B cell (primary cell): ENCODE data around the gene ADM2. TPM values are rescaled to one million over a fixed set of nuclear protein-coding genes. Genes with fewer than 3 reads are reported as not detected.
"Not testable (repeated sequence)": the region's sequence is repeated elsewhere in the genome, so short reads cannot be mapped to it uniquely, and the experiment has no call there.

ENCODE experiments used
- ATAC-seq: fragments of 200-7000 bp; cut with Tn5 transposase; one replicate; pipeline ENCODE4 v1.10.0; 2021; ENCODE audit warnings: low read depth, mild to moderate bottlenecking, moderate number of reproducible peaks, moderate library complexity
- CTCF ChIA-PET: fragments of 350-600 bp; sonication (Branson Sonifier 250); formaldehyde crosslinking; loops from one replicate; lab custom pipeline; 2021; ENCODE audit warnings: antibody characterized with exemption, inconsistent platforms; lab: Charles Lee
- POLR2A ChIA-PET: fragments of 350-600 bp; sonication (Branson Sonifier 250); formaldehyde crosslinking; loops from one replicate; lab custom pipeline; 2021; ENCODE audit warnings: antibody characterized with exemption; lab: Charles Lee
- DNase-seq: peaks from one replicate; pipeline ENCODE4 v3.0.0; 2013
- H2AFZ ChIP-seq: 2 replicates; pipeline ENCODE4 v1.6.1; 2012; ENCODE audit warnings: mild to moderate bottlenecking, low read depth, low read length; ENCODE audit not compliant: insufficient read depth, poor library complexity, severe bottlenecking
- H3K27ac ChIP-seq, 2 donors: 1 replicate in 1 of 2; 2 replicates in 1 of 2; pipeline ENCODE4 v1.5.1; 2012 to 2013; ENCODE audit warnings: low read length in 2 of 2, mild to moderate bottlenecking in 2 of 2, moderate library complexity in 1 of 2
- H3K27me3 ChIP-seq, 4 experiments: fragments of 200-600 bp in 1 of 4; sonication (generic) in 1 of 4; replicated peaks in 1 of 4; 1 replicate in 2 of 4; 2 replicates in 2 of 4; pipeline versions ENCODE4 v1.6.1 to v1.7.0; 2013 to 2016; ENCODE audit warnings: low read length in 3 of 4, mild to moderate bottlenecking in 2 of 4, mixed read lengths in 1 of 4, moderate library complexity in 1 of 4; ENCODE audit not compliant: insufficient read depth in 4 of 4, control insufficient read depth in 3 of 4; ENCODE audit errors: control extremely low read depth in 1 of 4
- H3K36me3 ChIP-seq, 2 experiments: replicated peaks in 1 of 2; 1 replicate in 1 of 2; 2 replicates in 1 of 2; pipeline versions ENCODE4 v1.6.1 to v1.7.1; 2013; ENCODE audit warnings: low read length in 1 of 2; ENCODE audit not compliant: insufficient read depth in 2 of 2, control insufficient read depth in 1 of 2; ENCODE audit errors: control extremely low read depth in 1 of 2, extremely low read depth in 1 of 2
- H3K4me1 ChIP-seq, 2 donors: fragments of 200-600 bp in 1 of 2; sonication (generic) in 1 of 2; 1 replicate in 1 of 2; 2 replicates in 1 of 2; pipeline versions ENCODE4 v1.5.1 to v1.6.1; 2013 to 2017; ENCODE audit warnings: low read length in 2 of 2; ENCODE audit not compliant: control insufficient read depth in 2 of 2, insufficient read depth in 2 of 2
- H3K4me2 ChIP-seq: replicated peaks from 2 replicates; pipeline ENCODE3; 2012; ENCODE audit warnings: mild to moderate bottlenecking, low read depth, low read length; ENCODE audit not compliant: poor library complexity, severe bottlenecking
- H3K4me3 ChIP-seq, 5 experiments: fragments of 200-600 bp in 1 of 5; sonication (generic) in 1 of 5; 1 replicate in 3 of 5; 2 replicates in 2 of 5; pipeline versions ENCODE4 v1.5.1 to v1.7.0; 2011 to 2016; ENCODE audit warnings: low read length in 4 of 5, mild to moderate bottlenecking in 4 of 5, low read depth in 2 of 5, control low read depth in 1 of 5, moderate library complexity in 1 of 5; ENCODE audit not compliant: insufficient read depth in 1 of 5; ENCODE audit errors: control extremely low read depth in 1 of 5, extremely low read depth in 1 of 5
- H3K79me2 ChIP-seq: fragments of 200-600 bp; sonication (generic); one replicate; pipeline ENCODE4 v1.6.0; 2016; ENCODE audit warnings: low read length; ENCODE audit not compliant: control insufficient read depth, insufficient read depth
- H3K9ac ChIP-seq: fragments of 200-600 bp; sonication (generic); 2 replicates; pipeline ENCODE4 v1.6.1; 2017; ENCODE audit warnings: mild to moderate bottlenecking, low read length, moderate library complexity
- H3K9me3 ChIP-seq, 3 donors: one replicate each; pipeline versions ENCODE4 v1.6.1 to v1.7.1; 2013; ENCODE audit warnings: low read length in 2 of 3; ENCODE audit not compliant: control insufficient read depth in 2 of 3, insufficient read depth in 1 of 3; ENCODE audit errors: control extremely low read depth in 1 of 3
- H4K20me1 ChIP-seq: 2 replicates; pipeline ENCODE4 v1.6.0; 2012; ENCODE audit warnings: mild to moderate bottlenecking, low read length; ENCODE audit not compliant: insufficient read depth, control insufficient read depth, poor library complexity, severe bottlenecking
- H3K27ac Mint-ChIP-seq: one replicate; pipeline ENCODE4 v1.8.0; 2021; ENCODE audit warnings: mixed read lengths
- H3K27me3 Mint-ChIP-seq: one replicate; pipeline ENCODE4 v1.8.0; 2021; ENCODE audit warnings: mixed read lengths
- H3K4me1 Mint-ChIP-seq: one replicate; pipeline ENCODE4 v1.8.0; 2021; ENCODE audit warnings: mixed read lengths
- H3K4me3 Mint-ChIP-seq: one replicate; pipeline ENCODE4 v1.8.0; 2021; ENCODE audit warnings: mixed read lengths
- H3K9me3 Mint-ChIP-seq: one replicate; pipeline ENCODE4 v1.8.0; 2022; ENCODE audit warnings: mixed read lengths; ENCODE audit not compliant: insufficient read depth
- CTCF ChIP-seq: fragments of 200-600 bp; IDR thresholded peaks from one replicate; pipeline ENCODE4 v1.8.0; 2022; ENCODE audit warnings: antibody characterized with exemption, mild to moderate bottlenecking
- EZH2 ChIP-seq: IDR thresholded peaks from 2 replicates; pipeline ENCODE4 v1.6.1; 2012; ENCODE audit warnings: borderline replicate concordance, low read depth, mild to moderate bottlenecking, moderate library complexity, low read length; ENCODE audit not compliant: insufficient read depth, poor library complexity, severe bottlenecking
- whole genome bisulfite sequencing: methylation state at CpG from one replicate; pipeline ENCODE4 v1.1.5; 2013; ENCODE audit warnings: missing lambda C conversion rate; ENCODE audit not compliant: insufficient coverage; 5-methylcytosine and 5-hydroxymethylcytosine counted together
- intact Hi-C: fragments of 100-400 bp; cut with micrococcal nuclease; formaldehyde crosslinking; loops from one replicate; pipeline ENCODE4 v1.10.0; 2022
- polyA plus RNA-seq: library from polyadenylated mRNA; depleted of rRNA; stranded (reverse); fragments of >200 nt; gene quantifications from 2 replicates; pipeline ENCODE4 v1.2.3, GENCODE V29; 2012
- total RNA-seq, 2 donors: library from RNA; stranded (reverse); fragments of 120-200 nt in 1 of 2; gene quantifications; 1 replicate in 1 of 2; 2 replicates in 1 of 2; pipeline versions ENCODE4 v1.2.3 to v1.2.4, GENCODE V29; 2013 to 2022

ADM2 gene
- total and polyA plus RNA-seq, 2 donors (not counting 1 experiment from before 2014, with no cell fraction given), result 0.67 to 3.7 TPM

GRCh38 chr22:50432131-50432876 is 49.0 kb upstream of the ADM2 start:
- peaks cover 4% of the 10 kb centered on the region for H4K20me1 ChIP-seq
- H3K4me2 ChIP-seq, result no peak overlapping the region
- H3K9me3 ChIP-seq, result no peaks in the 10 kb centered on the region
- POLR2A ChIA-PET, result no interaction called here
- WGBS, result 97% methylated on average over 35 of the region's 35 CpGs
- TF ChIP-seq CTCF (no peak), EZH2 (no peak)
- no peak overlapping the region for H3K27ac ChIP-seq
- H3K4me1 ChIP-seq, result no peaks in the 10 kb centered on the region
- Mint-ChIP-seq H3K4me1 (no peaks in the 10 kb centered on the region), H3K27ac (no peak overlapping the region), H3K4me3 (no peak overlapping the region), H3K9me3 (no peaks in the 10 kb centered on the region), H3K27me3 (no peaks in the 10 kb centered on the region)
- no peak overlapping the region for H3K9ac ChIP-seq
- DNase-seq (peak; percentile 6), ATAC-seq (no peak)
- CTCF ChIA-PET, result no interaction called here
- peaks cover 2 to 65% of the 10 kb centered on the region in 2 experiments for H3K36me3 ChIP-seq
- no peak overlapping the region for H3K4me3 ChIP-seq
- H3K27me3 ChIP-seq, result no peaks in the 10 kb centered on the region
- H3K79me2 ChIP-seq, result no peaks in the 10 kb centered on the region
- H2AFZ ChIP-seq, result no peak overlapping the region
- intact Hi-C loops, result no loop called here

- CTCF ChIA-PET, H3K27ac Mint-ChIP-seq, H3K27ac ChIP-seq, H3K9me3 ChIP-seq, H3K4me3 Mint-ChIP-seq, H3K9ac ChIP-seq, POLR2A ChIA-PET, H3K4me3 ChIP-seq, H3K4me1 ChIP-seq, intact Hi-C loops, H3K9me3 Mint-ChIP-seq, ATAC-seq, DNase-seq, H3K4me1 Mint-ChIP-seq, H2AFZ ChIP-seq, H3K79me2 ChIP-seq, H4K20me1 ChIP-seq, H3K27me3 ChIP-seq, H3K4me2 ChIP-seq, H3K27me3 Mint-ChIP-seq: not testable (repeated sequence)
- peaks cover 2 to 67% of the 10 kb centered on the region in 2 experiments for H3K36me3 ChIP-seq
- 98% methylated on average over 10 of the region's 24 CpGs for WGBS
Measured at GRCh38 chr22:50432877-50433510, 48.3 kb upstream of the ADM2 start.
